Tibial nerve (tissue), 4 donors: ENCODE results near the gene ZNF768. TPM values are rescaled to one million over a fixed set of nuclear protein-coding genes. Genes with fewer than 3 reads are reported as not detected.

Experiments
- DNase-seq, 2 donors: peaks; one replicate each; pipeline ENCODE4 v3.0.0-alpha.2; 2019; ENCODE audit warnings: low spot score in 2 of 2
- H3K27ac ChIP-seq, 4 donors: fragments of 200-600 bp; sonication (generic) in 3 of 4; one replicate each; pipeline ENCODE4 v1.5.1; 2017 to 2019; ENCODE audit warnings: mild to moderate bottlenecking in 1 of 4
- H3K27me3 ChIP-seq, 2 donors: fragments of 200-600 bp; sonication (generic) in 1 of 2; one replicate each; pipeline versions ENCODE4 v1.5.1 to v1.6.0; 2017 to 2019
- H3K36me3 ChIP-seq, 3 donors: fragments of 200-600 bp; sonication (generic); one replicate each; pipeline ENCODE4 v1.5.1; 2018 to 2019
- H3K4me1 ChIP-seq, 4 donors: fragments of 200-600 bp; sonication (generic) in 3 of 4; one replicate each; pipeline ENCODE4 v1.5.1; 2017 to 2019
- H3K4me3 ChIP-seq, 4 donors: fragments of 200-600 bp; sonication (generic) in 3 of 4; one replicate each; pipeline ENCODE4 v1.5.1; 2017 to 2019; ENCODE audit warnings: mild to moderate bottlenecking in 1 of 4, moderate library complexity in 1 of 4
- H3K9me3 ChIP-seq, 4 donors: fragments of 200-600 bp; sonication (generic) in 3 of 4; one replicate each; pipeline ENCODE4 v1.5.1; 2017 to 2019
- CTCF ChIP-seq, 5 experiments: fragments of 200-600 bp in 3 of 5; fragments of 450-650 bp in 2 of 5; sonication (generic) in 3 of 5; IDR thresholded peaks; one replicate each; pipeline ENCODE4 v1.5.1; 2016 to 2019; ENCODE audit warnings: antibody characterized with exemption in 5 of 5, mild to moderate bottlenecking in 3 of 5, moderate library complexity in 2 of 5
- EP300 ChIP-seq, 2 donors: sonication (generic); formaldehyde crosslinking; IDR thresholded peaks; one replicate each; pipeline ENCODE4 v1.6.1; 2017; ENCODE audit warnings: antibody characterized with exemption in 2 of 2, mild to moderate bottlenecking in 1 of 2
- POLR2A ChIP-seq, 2 donors: fragments of 450-650 bp; IDR thresholded peaks; one replicate each; pipeline ENCODE4 v1.6.1; 2017; ENCODE audit warnings: antibody characterized with exemption in 2 of 2, mild to moderate bottlenecking in 2 of 2, moderate library complexity in 2 of 2
- WGBS, 2 donors: methylation state at CpG; one replicate each; pipeline ENCODE4 v1.1.5; 2018; 5-methylcytosine and 5-hydroxymethylcytosine counted together
- total RNA-seq, 4 donors: library from RNA; depleted of rRNA; stranded (reverse); fragments of >200 nt; gene quantifications; one replicate each; pipeline ENCODE4 v1.1.0, GENCODE V29; 2016

Gene ZNF768
- total RNA-seq, 4 donors from 2014 or later, result 22.8 to 40.2 (median 31.8) TPM

GRCh38 chr16:30521476-30521872 lies 4.9 kb downstream of the ZNF768 start:
- WGBS, 2 donors, result 92 to 93% methylated on average over 7 of the region's 7 CpGs
- TF ChIP-seq CTCF (IDR thresholded peaks at IDR 0.05), result no peak
- TF ChIP-seq EP300 (IDR thresholded peaks at IDR 0.05), result no peak
- no peak for TF ChIP-seq POLR2A (IDR thresholded peaks at IDR 0.05)
- Histone ChIP-seq H3K27me3 (no peaks in the 10 kb centered on the region), H3K4me1 (peaks cover 0 to 20% (median 2%) of the 10 kb centered on the region in 4 donors), H3K27ac (no peak overlapping the region), H3K4me3 (no peak overlapping the region), H3K36me3 (peaks cover 0 to 14% (median 0%) of the 10 kb centered on the region in 3 donors), H3K9me3 (no peaks in the 10 kb centered on the region)
- no peak for DNase-seq

- Histone ChIP-seq H3K27ac (no peak overlapping the region), H3K9me3 (no peaks in the 10 kb centered on the region), H3K27me3 (no peaks in the 10 kb centered on the region), H3K4me3 (no peak overlapping the region), H3K36me3 (peaks cover 0 to 4% (median 0%) of the 10 kb centered on the region in 3 donors), H3K4me1 (peaks cover 0 to 6% (median 0%) of the 10 kb centered on the region in 4 donors)
- TF ChIP-seq EP300 (IDR thresholded peaks at IDR 0.05) (no peak), CTCF (IDR thresholded peaks at IDR 0.05) (no peak), POLR2A (IDR thresholded peaks at IDR 0.05) (no peak)
- 84 to 90% methylated on average over 20 of the region's 20 CpGs for WGBS, 2 donors
- DNase-seq, result no peak
Observed at GRCh38 chr16:30519120-30520049, 7.0 kb downstream of the ZNF768 start.

GRCh38 chr16:30518552-30518951 lies 7.8 kb downstream of the ZNF768 start:
- H3K4me3 ChIP-seq, result no peak overlapping the region
- TF ChIP-seq EP300 (IDR thresholded peaks at IDR 0.05) (no peak), CTCF (IDR thresholded peaks at IDR 0.05) (no peak), POLR2A (IDR thresholded peaks at IDR 0.05) (no peak)
- no peak overlapping the region for H3K27ac ChIP-seq
- no peaks in the 10 kb centered on the region for H3K36me3 ChIP-seq
- no peaks in the 10 kb centered on the region for H3K27me3 ChIP-seq
- no peaks in the 10 kb centered on the region for H3K9me3 ChIP-seq
- DNase-seq, result no peak
- no peaks in the 10 kb centered on the region for H3K4me1 ChIP-seq
- WGBS, 2 donors, result 85 to 89% methylated on average over 10 of the region's 10 CpGs

GRCh38 chr16:30515275-30515674 lies 11.1 kb downstream of the ZNF768 start:
- H3K27me3 ChIP-seq, result no peaks in the 10 kb centered on the region
- 74 to 85% methylated on average over 2 of the region's 2 CpGs for whole genome bisulfite sequencing, 2 donors
- H3K27ac ChIP-seq, result no peak overlapping the region
- no peak for DNase-seq
- H3K4me3 ChIP-seq, result no peak overlapping the region
- H3K4me1 ChIP-seq, result no peaks in the 10 kb centered on the region
- H3K36me3 ChIP-seq, result peaks cover 0 to 4% (median 0%) of the 10 kb centered on the region in 3 donors
- TF ChIP-seq POLR2A (IDR thresholded peaks at IDR 0.05) (no peak), EP300 (IDR thresholded peaks at IDR 0.05) (no peak), CTCF (IDR thresholded peaks at IDR 0.05) (no peak)
- H3K9me3 ChIP-seq, result no peaks in the 10 kb centered on the region

- H3K9me3 ChIP-seq, result no peaks in the 10 kb centered on the region
- peaks cover 0 to 4% (median 0%) of the 10 kb centered on the region in 3 donors for H3K36me3 ChIP-seq
- WGBS, 2 donors, result 86 to 98% methylated on average over 3 of the region's 3 CpGs
- DNase-seq, result no peak
- H3K4me3 ChIP-seq, result no peak overlapping the region
- H3K27ac ChIP-seq, result no peak overlapping the region
- H3K27me3 ChIP-seq, result no peaks in the 10 kb centered on the region
- no peak for TF ChIP-seq EP300 (IDR thresholded peaks at IDR 0.05)
- TF ChIP-seq CTCF (IDR thresholded peaks at IDR 0.05), result no peak
- no peak for TF ChIP-seq POLR2A (IDR thresholded peaks at IDR 0.05)
- no peaks in the 10 kb centered on the region for H3K4me1 ChIP-seq
Observed at GRCh38 chr16:30511509-30511908, 14.9 kb downstream of the ZNF768 start.
